ENCODE results near the gene ZNF638. TPM values are rescaled to one million over a fixed set of nuclear protein-coding genes. Genes with fewer than 3 reads are reported as not detected.

The ZNF638 gene
- total and polyA plus RNA-seq, 2 of the 8 experiments (the other 6 are each of a cell fraction or from before 2014, with no cell fraction given): 45.3 to 143 TPM

- WGBS, 2 experiments (ENCODE audit: extremely low coverage in 1 of 2, insufficient coverage in 1 of 2, insufficient read length in 1 of 2, insufficient replicate concordance in 2 of 2, low coverage in 1 of 2, low lambda C conversion rate in 2 of 2, missing lambda C conversion rate in 1 of 2): 91% methylated on average over 5 of the region's 5 CpGs; no CpG with 5 or more reads in 1 of the 2 experiments
- CTCF ChIA-PET (ENCODE audit: partially characterized antibody): interaction anchor here (0.7 to 4.9 kb wide), 4 partner anchors 12 to 36 kb away, joined by 3 to 25 read pairs (median 6); no protein-coding TSS in a partner anchor
- Histone ChIP-seq H3K9ac (replicated peaks in 1 of 4; ENCODE audit: extremely low read depth in 1 of 4, low read depth in 3 of 4, low read length in 3 of 4) (no peak overlapping the region), H3K79me2 (ENCODE audit: control insufficient read depth in 1 of 2, insufficient read depth in 2 of 2, low read length in 2 of 2) (no peaks in the 10 kb centered on the region), H2BK20ac (ENCODE audit: low read length) (no peak overlapping the region), H4K8ac (ENCODE audit: extremely low read depth, insufficient read depth, low read length) (no peak overlapping the region), H2AFZ (ENCODE audit: low read length) (no peak overlapping the region), H3K27me3 (replicated peaks in 1 of 4; ENCODE audit: control insufficient read depth in 3 of 4, extremely low read depth in 1 of 4, insufficient read depth in 3 of 4, low read length in 3 of 4) (peaks cover 0 to 2% (median 1%) of the 10 kb centered on the region in 4 experiments; a peak in 5 of 7 replicates), H4K5ac (ENCODE audit: insufficient read length, low read depth, low read length) (no peak overlapping the region), H3K79me1 (ENCODE audit: low read depth, low read length) (no peaks in the 10 kb centered on the region), H3K9me3 (ENCODE audit: insufficient read depth in 2 of 2, low read depth in 1 of 2, low read length in 1 of 2) (no peaks in the 10 kb centered on the region), H4K20me1 (replicated peaks in 1 of 2; ENCODE audit: control insufficient read depth in 1 of 2, insufficient read depth in 2 of 2, low read length in 2 of 2) (no peaks in the 10 kb centered on the region), H2BK120ac (replicated peaks; ENCODE audit: low read depth, low read length) (no peak overlapping the region), H3K14ac (ENCODE audit: insufficient read length) (no peak overlapping the region), H3K23me2 (ENCODE audit: low read depth, low read length) (no peaks in the 10 kb centered on the region), H4K91ac (replicated peaks; ENCODE audit: insufficient read length, low read length) (no peak overlapping the region), H3K4me1 (replicated peaks in 1 of 4; ENCODE audit: control insufficient read depth in 3 of 4, insufficient read depth in 4 of 4, low read length in 3 of 4) (peaks cover 0 to 4% (median 1%) of the 10 kb centered on the region in 4 experiments; a peak in 4 of 7 replicates), H3K27ac (ENCODE audit: low read depth, low read length) (no peak overlapping the region), H3K4me2 (ENCODE audit: insufficient read depth in 1 of 2, low read depth in 2 of 2, low read length in 2 of 2) (no peak overlapping the region), H2BK5ac (ENCODE audit: low read depth, low read length) (no peak overlapping the region), H3K36me3 (ENCODE audit: control insufficient read depth in 2 of 4, insufficient read depth in 4 of 4, low read length in 3 of 4) (no peaks in the 10 kb centered on the region), H3K56ac (replicated peaks; ENCODE audit: insufficient read length, low read depth, low read length) (no peak overlapping the region), H2AK5ac (ENCODE audit: low read depth, low read length) (no peak overlapping the region), H3K23ac (ENCODE audit: insufficient read length) (no peak overlapping the region), H3K18ac (ENCODE audit: extremely low read depth, low read length) (no peak overlapping the region), H3K4me3 (ENCODE audit: extremely low read depth in 1 of 4, insufficient read depth in 2 of 4, low read depth in 3 of 4, low read length in 4 of 4) (no peak overlapping the region), H3K4ac (replicated peaks; ENCODE audit: insufficient read length, low read depth, low read length) (no peak overlapping the region), H2BK15ac (ENCODE audit: low read length) (no peak overlapping the region), H2BK12ac (ENCODE audit: low read depth, low read length) (no peak overlapping the region)
- POLR2A ChIA-PET (ENCODE audit: partially characterized antibody): no interaction called here
- DNase-seq (ENCODE audit: low read depth in 1 of 2, low spot score in 2 of 2) (no peak), FAIRE-seq (no peak)
- no peak for TF ChIP-seq JUND (IDR thresholded peaks at IDR 0.05; ENCODE audit: low read length)
- TF ChIP-seq GTF2F1 (IDR thresholded peaks at IDR 0.05; ENCODE audit: borderline replicate concordance, low read depth, low read length): no peak
- no peak for TF ChIP-seq POLR2AphosphoS5 (IDR thresholded peaks at IDR 0.05; ENCODE audit: low read depth, low read length)
- TF ChIP-seq RAD21 (IDR thresholded peaks at IDR 0.05 in 1 of 2, conservative IDR thresholded peaks at IDR 0.05 in 1 of 2; ENCODE audit: low read depth in 2 of 2, low read length in 2 of 2): no peak
- TF ChIP-seq BRCA1 (IDR thresholded peaks at IDR 0.05; ENCODE audit: low read depth, low read length): no peak
Measured at GRCh38 chr2:71474116-71474743, 142.6 kb downstream of the ZNF638 start.

Data from H1 (cell line).